Activated T-helper 1 cell treated with anti-CD3 and anti-CD28 coated beads, Interleukin-12 subunit alpha, Interleukin-12 subunit beta, Interleukin-2, Interleukin-4 antibody, amounts not matched to agents 30 ng/mL and 10 ng/mL and 1 ng/mL, durations not matched to agents 14 hours and 24 hours and 36 hours (primary cell): ENCODE results near the gene LEAP2. TPM values are rescaled to one million over a fixed set of nuclear protein-coding genes. Genes with fewer than 3 reads are reported as not detected.
A peak's percentile ranks its signal among the peaks of the same experiment; 100 is the strongest.

Experiments
- DNase-seq: peaks from one replicate; pipeline ENCODE4 v3.0.0; 2021; ENCODE audit warnings: low spot score
- H3K27ac Mint-ChIP-seq: one replicate; pipeline ENCODE4 v1.8.0; 2021; ENCODE audit warnings: mild to moderate bottlenecking, mixed read lengths
- H3K27me3 Mint-ChIP-seq: one replicate; pipeline ENCODE4 v1.8.0; 2022; ENCODE audit warnings: mild to moderate bottlenecking, moderate library complexity, mixed read lengths; ENCODE audit not compliant: insufficient read depth
- H3K36me3 Mint-ChIP-seq: one replicate; pipeline ENCODE4 v1.8.0; 2021; ENCODE audit warnings: low read depth, mixed read lengths
- H3K4me1 Mint-ChIP-seq: one replicate; pipeline ENCODE4 v1.8.0; 2021; ENCODE audit warnings: low read depth, mixed read lengths
- H3K4me3 Mint-ChIP-seq: one replicate; pipeline ENCODE4 v1.8.0; 2021; ENCODE audit warnings: mild to moderate bottlenecking, moderate library complexity, mixed read lengths
- H3K9me3 Mint-ChIP-seq: one replicate; pipeline ENCODE4 v1.8.0; 2021; ENCODE audit warnings: mixed read lengths
- intact Hi-C: fragments of 100-400 bp; cut with micrococcal nuclease; formaldehyde crosslinking; loops from one replicate; pipeline ENCODE4 v1.15.1; 2024
- total RNA-seq: library from RNA; stranded (reverse); gene quantifications from 2 replicates; pipeline ENCODE4 v1.2.3, GENCODE V29; 2022

LEAP2 gene, protein sequence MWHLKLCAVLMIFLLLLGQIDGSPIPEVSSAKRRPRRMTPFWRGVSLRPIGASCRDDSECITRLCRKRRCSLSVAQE
- total RNA-seq: 3.9 and 4.9 TPM in 2 replicates

- Mint-ChIP-seq H3K27me3 (no peaks in the 10 kb centered on the region), H3K36me3 (peaks cover 33% of the 10 kb centered on the region), H3K27ac (no peak within 1 kb of the TSS), H3K4me3 (no peak within 1 kb of the TSS), H3K9me3 (no peaks in the 10 kb centered on the region), H3K4me1 (peaks cover 11% of the 10 kb centered on the region)
- DNase-seq: no peak
- intact Hi-C loops: no loop called here
These were observed at the start of gene LEAP2 for GRCh38 chr5:132873119-132873929. TSS of gene LEAP2 (plus strand) at chr5:132873668. CDS start at chr5:132873695, 27 bp downstream.

- intact Hi-C loops: no loop called here
- peak overlapping the region; percentile 59 for H3K4me3 Mint-ChIP-seq
- no peaks in the 10 kb centered on the region for H3K9me3 Mint-ChIP-seq
- no peak overlapping the region for H3K27ac Mint-ChIP-seq
- peaks cover 2% of the 10 kb centered on the region for H3K36me3 Mint-ChIP-seq
- peaks cover 40% of the 10 kb centered on the region for H3K4me1 Mint-ChIP-seq
- peaks cover 63% of the 10 kb centered on the region for H3K27me3 Mint-ChIP-seq
- no peak for DNase-seq
These were observed 49.0 kb upstream of the LEAP2 start for GRCh38 chr5:132824426-132824825.

DNA sequence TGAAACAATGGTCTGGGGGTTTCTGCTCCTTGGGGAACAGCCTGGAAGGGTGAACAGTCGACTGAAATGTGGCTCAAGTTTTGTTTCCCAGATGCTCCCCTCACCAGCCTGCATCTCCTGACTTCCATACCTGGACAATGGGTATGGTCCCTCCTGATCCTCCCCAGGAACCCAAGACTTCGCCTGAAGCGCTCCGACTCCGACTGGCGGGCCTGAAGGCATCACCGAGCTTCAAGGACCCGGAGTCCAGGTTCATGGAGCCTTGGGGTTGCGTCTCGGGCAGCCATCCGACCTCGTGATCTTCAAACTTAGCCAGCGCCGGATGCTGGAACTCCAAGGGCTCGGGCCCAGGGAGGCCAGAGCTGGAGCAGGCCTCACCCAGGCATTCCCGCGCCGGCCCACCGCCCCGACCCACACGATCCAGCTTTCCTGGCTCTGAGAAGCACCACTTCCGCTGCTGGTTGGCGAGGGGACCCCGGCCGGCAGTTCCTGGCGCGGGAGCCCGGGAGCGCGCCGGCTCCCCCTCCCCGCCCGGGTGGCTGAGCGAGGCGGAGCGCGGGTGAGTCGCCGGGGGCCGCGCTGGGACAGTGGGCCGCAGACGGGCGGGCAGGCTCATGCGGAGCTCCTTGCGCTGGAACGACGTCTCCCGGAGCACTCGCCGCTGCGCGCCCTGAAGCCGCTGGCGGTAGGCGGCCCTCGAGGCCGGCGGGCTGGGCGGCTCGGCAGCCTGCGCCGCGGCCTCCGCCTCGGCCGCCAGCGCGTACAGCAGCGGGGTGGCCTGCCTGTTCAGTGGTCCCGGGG is 48.2 kb upstream of the LEAP2 start:
- Mint-ChIP-seq H3K27ac (no peak overlapping the region), H3K27me3 (peaks cover 65% of the 10 kb centered on the region), H3K4me1 (peaks cover 38% of the 10 kb centered on the region), H3K36me3 (peaks cover 4% of the 10 kb centered on the region), H3K4me3 (peak overlapping the region; percentile 59), H3K9me3 (no peaks in the 10 kb centered on the region)
- intact Hi-C loops: no loop called here
- no peak for DNase-seq

- Mint-ChIP-seq H3K36me3 (peaks cover 4% of the 10 kb centered on the region), H3K4me1 (peaks cover 36% of the 10 kb centered on the region), H3K4me3 (peak overlapping the region; percentile 47), H3K9me3 (no peaks in the 10 kb centered on the region), H3K27ac (no peak overlapping the region), H3K27me3 (peaks cover 63% of the 10 kb centered on the region)
- peak; percentile 30 for DNase-seq
- intact Hi-C loops: no loop called here
These were observed 47.6 kb upstream of the LEAP2 start for GRCh38 chr5:132825834-132826391.

GRCh38 chr5:132826424-132827082 is 46.9 kb upstream of the LEAP2 start:
- H3K4me3 Mint-ChIP-seq: peak overlapping the region; percentile 47
- intact Hi-C loops: no loop called here
- H3K36me3 Mint-ChIP-seq: peaks cover 4% of the 10 kb centered on the region
- peaks cover 63% of the 10 kb centered on the region for H3K27me3 Mint-ChIP-seq
- no peaks in the 10 kb centered on the region for H3K9me3 Mint-ChIP-seq
- DNase-seq: no peak
- H3K27ac Mint-ChIP-seq: no peak overlapping the region
- H3K4me1 Mint-ChIP-seq: peaks cover 43% of the 10 kb centered on the region

DNA sequence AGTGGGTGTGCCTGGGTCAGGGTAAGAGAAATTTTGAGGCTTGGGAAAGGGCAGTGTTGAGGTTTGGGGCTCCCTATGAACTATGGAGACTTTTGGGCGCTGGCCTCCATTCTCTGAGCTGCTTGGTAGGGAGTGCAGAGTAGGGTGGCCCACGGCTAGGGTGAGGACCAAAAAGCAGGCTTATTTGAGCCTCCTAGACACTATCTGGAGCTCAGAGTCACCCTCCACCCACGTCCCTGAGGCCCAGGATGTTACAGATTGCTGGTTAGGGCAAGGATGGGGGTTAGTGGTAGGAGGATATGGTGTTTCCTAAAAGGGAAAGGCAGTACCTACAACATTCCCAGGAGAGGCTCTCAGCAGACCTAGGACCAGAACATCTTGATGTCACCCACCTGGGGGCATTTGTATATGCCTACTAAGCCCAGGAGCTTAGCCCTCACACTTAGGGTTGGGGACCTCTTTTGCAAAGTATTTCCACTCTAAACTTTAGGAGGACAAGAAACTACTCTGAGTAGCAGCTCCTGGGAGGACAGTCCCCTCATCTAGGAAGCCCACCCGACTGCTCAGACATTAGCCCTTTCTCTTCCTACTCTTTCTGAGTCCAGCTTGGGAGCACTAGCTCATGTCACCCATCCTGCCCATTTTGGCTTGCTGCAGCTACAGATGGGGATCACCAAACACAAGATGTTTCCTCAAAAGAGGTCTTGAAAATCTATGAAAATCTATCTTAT is 45.4 kb upstream of the LEAP2 start:
- peaks cover 62% of the 10 kb centered on the region for H3K27me3 Mint-ChIP-seq
- DNase-seq: no peak

GRCh38 chr5:132828846-132829494 is 44.5 kb upstream of the LEAP2 start:
- Mint-ChIP-seq H3K36me3 (peaks cover 4% of the 10 kb centered on the region), H3K4me3 (peak overlapping the region; percentile 85), H3K9me3 (no peaks in the 10 kb centered on the region), H3K4me1 (peaks cover 38% of the 10 kb centered on the region), H3K27ac (peak overlapping the region; percentile 73), H3K27me3 (peaks cover 62% of the 10 kb centered on the region)
- intact Hi-C loops: no loop called here
- DNase-seq: no peak

More for the DNA sequence above, 45.4 kb upstream of the LEAP2 start:
- Mint-ChIP-seq H3K9me3 (no peaks in the 10 kb centered on the region), H3K4me3 (no peak overlapping the region), H3K4me1 (peaks cover 43% of the 10 kb centered on the region), H3K36me3 (peaks cover 4% of the 10 kb centered on the region), H3K27ac (no peak overlapping the region)
- intact Hi-C loops: no loop called here

DNA sequence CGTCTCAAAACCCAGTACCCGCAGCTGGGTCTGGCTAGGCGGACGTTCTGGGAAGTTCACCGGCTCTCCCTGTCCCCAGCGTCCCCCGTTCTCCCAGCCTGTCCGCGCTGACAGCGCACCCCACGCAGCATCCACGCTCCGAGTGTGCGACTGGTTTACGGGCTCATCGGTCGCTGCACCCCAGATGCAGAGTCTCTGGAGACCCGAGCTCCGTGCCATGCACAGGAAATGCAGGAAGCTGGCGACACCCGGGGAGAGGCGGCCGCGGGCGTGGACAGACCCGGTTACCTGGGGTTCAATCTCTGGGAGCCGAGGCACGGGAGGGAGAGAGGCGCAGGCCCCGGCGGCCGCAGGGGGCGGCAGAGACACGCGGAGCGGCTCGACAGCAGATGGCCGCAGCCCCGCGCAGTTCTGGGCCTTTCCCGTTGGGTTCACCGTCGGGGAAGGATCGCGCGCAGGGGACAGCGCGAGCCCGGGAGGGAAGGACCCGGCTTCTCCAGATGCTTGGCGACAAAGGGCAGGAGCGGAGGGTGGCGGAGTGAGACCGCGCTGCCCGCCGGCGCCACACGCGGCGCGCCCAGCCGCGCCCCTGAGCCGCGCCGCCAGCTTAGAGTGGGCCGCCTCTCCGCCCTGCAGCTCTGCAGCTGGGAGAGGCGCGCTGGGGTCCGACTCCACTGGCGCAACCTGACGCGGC is 43.6 kb upstream of the LEAP2 start:
- H3K4me1 Mint-ChIP-seq: peaks cover 31% of the 10 kb centered on the region
- H3K4me3 Mint-ChIP-seq: peak overlapping the region; percentile 85
- intact Hi-C loops: loop anchor here (1.0 kb wide), 2 partner anchors 36 to 53 kb away; partner anchors contain the start of genes GDF9 and UQCRQ
- peak; percentile 66 for DNase-seq
- H3K27me3 Mint-ChIP-seq: peaks cover 56% of the 10 kb centered on the region
- no peaks in the 10 kb centered on the region for H3K9me3 Mint-ChIP-seq
- H3K27ac Mint-ChIP-seq: peak overlapping the region; percentile 79
- peaks cover 4% of the 10 kb centered on the region for H3K36me3 Mint-ChIP-seq

DNA sequence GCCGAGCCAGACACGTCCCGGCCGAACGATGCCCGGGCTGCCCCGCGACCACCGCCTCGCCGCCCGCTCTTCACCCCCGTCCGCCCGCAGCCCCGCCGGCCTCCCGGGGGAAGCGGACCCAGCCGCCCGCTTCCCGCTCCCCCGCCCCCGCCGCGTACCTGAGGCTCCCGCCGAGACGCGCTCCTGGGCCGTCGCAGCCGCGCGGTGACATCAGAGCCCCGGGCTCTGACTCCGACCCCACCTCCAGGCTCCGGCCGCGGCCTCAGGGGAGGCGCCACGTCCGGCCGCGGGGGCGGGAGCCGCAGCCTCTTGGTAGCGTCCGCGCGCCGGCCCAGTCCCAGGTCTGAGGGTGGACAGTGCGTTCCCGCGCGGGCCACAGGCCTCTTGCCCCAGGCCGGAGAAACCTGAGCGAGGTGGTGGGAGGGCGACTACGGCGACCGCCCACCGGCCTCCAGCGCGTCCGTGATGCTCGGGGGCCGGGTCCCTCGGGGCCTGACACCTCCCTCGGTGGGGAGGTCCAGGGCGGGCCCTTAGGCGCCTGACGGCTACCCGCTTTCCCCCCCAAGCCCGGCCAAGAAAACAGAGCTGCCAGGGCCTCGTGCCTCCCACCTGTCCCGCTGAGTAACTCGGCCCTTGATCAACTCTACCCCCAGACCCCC is 42.9 kb upstream of the LEAP2 start, which contains the start of gene SHROOM1:
TSS of gene SHROOM1 (minus strand) at position 212 of the 659 bp plus-strand sequence. CDS start 4,507 bp downstream, outside the sequence.
- Mint-ChIP-seq H3K27ac (peak within 1 kb of the TSS; percentile 79), H3K4me1 (peaks cover 27% of the 10 kb centered on the region), H3K4me3 (peak within 1 kb of the TSS; percentile 85), H3K9me3 (no peaks in the 10 kb centered on the region), H3K36me3 (peaks cover 4% of the 10 kb centered on the region), H3K27me3 (peaks cover 55% of the 10 kb centered on the region)
- intact Hi-C loops: loop anchor here (1.0 kb wide), 2 partner anchors 36 to 53 kb away; partner anchors contain the start of genes GDF9 and UQCRQ
- DNase-seq: peak; percentile 20

DNA sequence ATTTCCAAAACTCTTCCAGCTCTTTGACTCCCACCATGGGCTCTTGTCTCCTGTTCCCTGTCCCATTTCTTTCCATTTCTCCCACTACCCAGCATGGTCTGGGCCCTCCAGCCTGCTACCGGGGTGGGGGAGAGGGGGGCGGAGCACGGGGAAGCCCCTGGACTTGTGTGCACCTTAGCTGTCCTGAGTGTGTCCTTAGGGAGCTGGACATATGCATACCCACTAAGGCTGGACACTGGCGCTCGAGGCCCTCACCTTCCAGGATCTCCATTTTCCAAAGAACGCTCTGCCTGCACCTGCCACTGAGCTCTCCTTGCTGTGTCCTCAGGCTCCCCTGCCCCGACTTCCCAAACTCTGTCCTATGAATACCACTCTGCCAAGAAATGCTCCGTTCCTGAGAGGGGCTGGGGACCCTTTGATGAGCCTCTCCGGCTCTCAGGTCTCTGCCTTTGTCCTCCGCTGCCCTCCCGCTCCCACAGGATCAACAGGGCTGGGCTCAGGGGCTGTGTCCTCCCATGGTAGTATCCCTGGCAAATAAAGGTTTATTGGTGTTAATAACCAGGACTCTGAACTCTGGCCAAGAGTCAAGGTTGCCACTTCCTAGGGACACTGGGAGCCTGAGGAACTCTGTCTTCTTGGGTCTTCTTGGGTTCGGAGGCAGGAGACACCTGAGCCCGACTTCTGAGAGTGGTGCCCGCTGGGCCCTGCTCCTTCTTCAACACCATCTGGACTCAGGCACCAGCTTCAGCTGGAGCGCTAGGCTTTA is 42.2 kb upstream of the LEAP2 start:
- Mint-ChIP-seq H3K4me1 (peaks cover 24% of the 10 kb centered on the region), H3K27me3 (peaks cover 50% of the 10 kb centered on the region), H3K27ac (peak overlapping the region; percentile 71), H3K4me3 (peak overlapping the region; percentile 79), H3K9me3 (no peaks in the 10 kb centered on the region), H3K36me3 (peaks cover 4% of the 10 kb centered on the region)
- intact Hi-C loops: no loop called here
- DNase-seq: no peak
